ENCODE results near the gene LRRN4.

DNA sequence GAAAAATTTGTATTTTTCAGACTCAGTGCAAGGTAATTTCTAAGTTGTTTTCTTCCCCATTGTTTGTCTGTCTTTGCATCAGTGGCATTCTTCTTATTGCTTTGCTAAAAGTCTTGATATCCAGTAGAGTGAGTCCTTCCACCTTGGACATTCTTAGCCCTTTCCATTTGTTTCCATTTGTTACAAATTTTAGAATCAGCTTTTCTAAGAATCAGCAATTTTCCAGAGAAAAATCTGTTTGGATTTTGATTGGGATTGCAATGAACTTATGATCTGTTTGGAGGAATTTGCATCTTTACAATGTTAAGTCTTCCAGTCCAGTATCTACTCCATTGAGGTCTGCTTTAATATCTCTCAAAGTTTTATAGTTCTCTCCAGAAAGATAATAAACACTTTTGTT is 36.4 kb downstream of the LRRN4 start:
- TF ChIP-seq, protein P1, sequence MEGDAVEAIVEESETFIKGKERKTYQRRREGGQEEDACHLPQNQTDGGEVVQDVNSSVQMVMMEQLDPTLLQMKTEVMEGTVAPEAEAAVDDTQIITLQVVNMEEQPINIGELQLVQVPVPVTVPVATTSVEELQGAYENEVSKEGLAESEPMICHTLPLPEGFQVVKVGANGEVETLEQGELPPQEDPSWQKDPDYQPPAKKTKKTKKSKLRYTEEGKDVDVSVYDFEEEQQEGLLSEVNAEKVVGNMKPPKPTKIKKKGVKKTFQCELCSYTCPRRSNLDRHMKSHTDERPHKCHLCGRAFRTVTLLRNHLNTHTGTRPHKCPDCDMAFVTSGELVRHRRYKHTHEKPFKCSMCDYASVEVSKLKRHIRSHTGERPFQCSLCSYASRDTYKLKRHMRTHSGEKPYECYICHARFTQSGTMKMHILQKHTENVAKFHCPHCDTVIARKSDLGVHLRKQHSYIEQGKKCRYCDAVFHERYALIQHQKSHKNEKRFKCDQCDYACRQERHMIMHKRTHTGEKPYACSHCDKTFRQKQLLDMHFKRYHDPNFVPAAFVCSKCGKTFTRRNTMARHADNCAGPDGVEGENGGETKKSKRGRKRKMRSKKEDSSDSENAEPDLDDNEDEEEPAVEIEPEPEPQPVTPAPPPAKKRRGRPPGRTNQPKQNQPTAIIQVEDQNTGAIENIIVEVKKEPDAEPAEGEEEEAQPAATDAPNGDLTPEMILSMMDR (conservative IDR thresholded peaks at IDR 0.05): no peak
- no peak for TF ChIP-seq EZH2 (IDR thresholded peaks at IDR 0.05; ENCODE audit: low read depth)

All from PC-9 (cell line).